ENCODE measurements around the gene MATK.

DNA sequence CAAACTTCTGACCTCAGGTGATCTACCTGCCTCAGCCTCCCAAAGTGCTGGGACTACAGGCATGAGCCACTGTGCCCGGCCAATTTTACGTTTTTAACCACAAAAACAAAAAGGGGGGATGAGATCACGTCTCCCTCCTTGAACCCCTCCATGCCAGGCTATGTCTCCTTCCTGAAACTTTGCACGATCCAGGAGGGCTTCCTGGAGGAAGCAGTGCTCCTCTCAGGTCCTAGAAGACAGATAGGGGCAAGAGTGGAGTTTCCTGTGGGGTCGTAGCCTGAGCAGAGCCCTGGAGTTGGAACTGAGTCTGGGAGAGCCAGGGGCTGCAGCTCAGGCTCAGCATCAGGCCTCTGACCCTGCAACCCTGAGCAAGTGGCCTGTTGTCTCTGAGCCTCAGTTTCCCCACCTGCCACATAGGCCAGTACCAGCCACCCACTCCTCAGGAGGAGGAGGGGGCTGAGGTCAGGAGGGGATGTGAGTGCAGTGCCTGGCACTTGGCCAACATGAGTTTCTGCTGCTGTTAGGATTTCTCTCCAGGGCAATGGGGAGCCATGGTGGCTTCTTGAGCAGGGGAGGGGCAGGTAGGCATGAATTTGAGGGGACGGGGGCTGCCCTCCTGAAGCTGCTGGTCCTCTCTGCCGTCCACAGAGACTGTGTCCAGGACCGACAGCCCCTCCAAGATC, 40.7 kb downstream of the MATK start:
- TF ChIP-seq, protein P1, sequence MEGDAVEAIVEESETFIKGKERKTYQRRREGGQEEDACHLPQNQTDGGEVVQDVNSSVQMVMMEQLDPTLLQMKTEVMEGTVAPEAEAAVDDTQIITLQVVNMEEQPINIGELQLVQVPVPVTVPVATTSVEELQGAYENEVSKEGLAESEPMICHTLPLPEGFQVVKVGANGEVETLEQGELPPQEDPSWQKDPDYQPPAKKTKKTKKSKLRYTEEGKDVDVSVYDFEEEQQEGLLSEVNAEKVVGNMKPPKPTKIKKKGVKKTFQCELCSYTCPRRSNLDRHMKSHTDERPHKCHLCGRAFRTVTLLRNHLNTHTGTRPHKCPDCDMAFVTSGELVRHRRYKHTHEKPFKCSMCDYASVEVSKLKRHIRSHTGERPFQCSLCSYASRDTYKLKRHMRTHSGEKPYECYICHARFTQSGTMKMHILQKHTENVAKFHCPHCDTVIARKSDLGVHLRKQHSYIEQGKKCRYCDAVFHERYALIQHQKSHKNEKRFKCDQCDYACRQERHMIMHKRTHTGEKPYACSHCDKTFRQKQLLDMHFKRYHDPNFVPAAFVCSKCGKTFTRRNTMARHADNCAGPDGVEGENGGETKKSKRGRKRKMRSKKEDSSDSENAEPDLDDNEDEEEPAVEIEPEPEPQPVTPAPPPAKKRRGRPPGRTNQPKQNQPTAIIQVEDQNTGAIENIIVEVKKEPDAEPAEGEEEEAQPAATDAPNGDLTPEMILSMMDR (IDR thresholded peaks at IDR 0.05; ENCODE audit: insufficient read depth, low read depth, low read length): no peak
- TF ChIP-seq EZH2 (IDR thresholded peaks at IDR 0.05; ENCODE audit: insufficient read depth, low read length): no peak
